GM19240 (cell line): ENCODE data around the gene CCDC175.

Experiments used
- DNase-seq: peaks from one replicate; pipeline ENCODE4 v3.0.0; 2011; ENCODE audit warnings: low spot score; ENCODE audit not compliant: insufficient read length

The CCDC175 gene

DNA sequence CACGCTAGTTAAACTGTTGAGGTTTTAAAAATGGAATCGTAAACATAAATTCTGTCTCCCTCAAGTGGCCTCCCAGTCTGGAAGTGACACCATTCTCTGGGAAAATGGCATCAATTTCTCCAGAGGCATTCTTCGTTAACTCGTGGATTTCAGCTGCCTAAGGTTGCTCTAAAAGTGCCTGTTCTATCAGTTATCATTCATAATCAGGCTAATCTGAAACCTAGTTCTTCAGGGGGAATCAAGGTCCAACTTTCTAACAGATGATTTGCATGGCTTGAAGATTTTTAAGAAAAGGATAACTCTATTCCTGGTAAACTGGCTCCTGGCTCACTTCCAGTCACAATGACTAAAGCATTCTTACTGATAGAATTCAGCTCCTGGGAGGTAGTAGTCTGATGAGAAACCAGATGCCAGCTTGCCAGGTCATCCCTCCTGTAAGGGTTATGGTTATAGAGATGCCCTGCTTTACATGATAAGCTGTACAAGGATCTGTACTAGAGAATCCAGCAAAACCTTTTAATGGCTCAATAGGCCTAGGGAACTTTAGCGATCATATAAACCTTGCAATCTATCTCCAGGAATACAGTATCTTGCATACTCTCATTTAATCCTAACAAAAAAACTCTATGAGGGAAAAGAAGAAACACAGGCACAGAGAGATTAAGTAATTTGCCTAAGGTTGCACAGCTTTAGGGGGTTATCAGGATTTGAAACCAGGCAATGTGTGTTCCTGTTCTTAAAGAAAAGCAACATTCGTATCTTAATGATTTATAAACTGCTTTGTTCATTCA, 93.9 kb downstream of the CCDC175 start:
- no peak for DNase-seq

DNA sequence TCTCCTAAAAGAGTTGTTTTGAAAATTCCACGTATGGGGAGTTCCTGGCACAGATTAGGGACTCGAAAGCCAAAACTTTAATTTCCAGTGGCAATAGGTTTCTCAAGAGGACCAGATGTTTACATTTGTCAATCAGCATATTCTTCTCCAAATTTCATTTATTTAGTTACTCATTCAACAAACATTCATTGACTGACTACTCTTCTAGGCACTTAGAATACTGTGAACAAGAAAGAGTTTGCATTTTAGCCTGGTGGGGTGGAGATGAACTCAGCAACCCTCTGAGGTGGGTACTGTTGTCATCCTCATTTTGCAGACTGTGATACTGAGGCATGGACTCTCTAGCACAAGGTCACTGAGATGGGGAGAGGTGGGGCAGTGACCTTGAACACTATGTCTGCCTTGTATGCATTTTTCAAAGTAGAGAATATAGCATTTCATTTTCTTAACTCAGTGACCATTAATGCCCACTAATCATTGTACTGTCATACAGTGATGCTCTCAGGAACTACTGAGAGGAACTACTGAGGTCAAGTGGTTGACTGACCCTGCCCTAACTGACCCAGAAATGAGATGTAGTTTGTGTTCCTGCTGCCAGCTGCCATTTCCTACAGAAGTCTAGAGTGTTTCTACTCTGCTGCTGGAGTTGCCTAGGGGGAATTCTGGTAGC, 94.6 kb downstream of the CCDC175 start:
- no peak for DNase-seq

DNA sequence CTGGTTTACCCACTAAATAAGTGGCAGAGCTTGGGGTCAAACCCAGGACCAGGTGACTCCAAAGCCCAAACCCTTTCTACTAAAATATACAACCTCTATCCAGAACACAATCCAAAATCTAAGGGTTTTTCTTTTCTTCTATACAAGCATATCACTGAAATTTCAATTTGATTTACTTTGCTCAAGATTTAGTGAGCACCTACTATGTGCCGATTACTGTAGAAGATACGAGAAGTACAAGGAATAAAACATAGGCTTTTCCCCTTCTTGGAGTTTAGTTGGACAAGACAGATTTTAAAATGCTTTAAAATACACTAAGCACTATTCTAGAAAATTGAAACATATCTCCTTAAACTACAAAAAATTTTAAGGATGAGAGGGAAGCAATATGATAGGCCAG, 95.2 kb downstream of the CCDC175 start:
- no peak for DNase-seq

DNA sequence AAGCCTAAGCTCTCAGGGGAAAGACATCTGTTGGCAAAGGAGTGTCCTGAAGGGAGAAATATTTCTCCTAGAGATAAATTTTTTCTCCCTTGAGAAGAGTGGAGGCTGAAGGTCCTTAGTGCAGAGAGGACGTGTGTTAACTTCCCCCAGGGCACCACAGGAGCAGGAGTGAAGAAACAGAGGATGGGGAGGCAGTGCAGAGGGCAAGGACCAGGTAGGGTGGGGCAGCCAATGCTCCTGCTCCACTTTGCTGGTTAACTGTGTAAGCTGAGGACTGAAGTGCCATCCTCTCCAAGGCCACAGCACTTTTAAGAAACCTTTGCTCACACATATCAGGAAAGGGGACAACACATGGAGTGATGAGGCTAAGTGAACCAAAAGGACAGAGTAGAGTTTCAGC, 96.4 kb downstream of the CCDC175 start:
- no peak for DNase-seq

DNA sequence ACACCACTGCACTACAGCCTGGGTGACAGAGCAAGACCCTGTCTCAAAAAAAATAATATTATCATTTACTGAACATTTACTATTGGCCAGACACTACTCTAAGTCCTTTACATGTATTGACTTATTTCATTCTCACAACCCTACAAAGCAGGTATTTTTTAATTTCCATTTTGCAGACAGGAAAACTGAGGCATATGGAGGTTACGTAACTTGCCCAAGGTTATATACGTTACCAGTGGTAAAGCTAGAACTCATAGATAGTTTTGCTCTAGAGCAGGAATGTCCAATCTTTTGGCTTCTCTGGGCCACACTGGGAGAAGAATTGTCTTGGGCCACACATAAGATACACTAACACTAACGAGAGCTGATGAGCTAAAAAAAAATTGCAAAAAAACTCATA, 98.1 kb downstream of the CCDC175 start:
- DNase-seq, result no peak

DNA sequence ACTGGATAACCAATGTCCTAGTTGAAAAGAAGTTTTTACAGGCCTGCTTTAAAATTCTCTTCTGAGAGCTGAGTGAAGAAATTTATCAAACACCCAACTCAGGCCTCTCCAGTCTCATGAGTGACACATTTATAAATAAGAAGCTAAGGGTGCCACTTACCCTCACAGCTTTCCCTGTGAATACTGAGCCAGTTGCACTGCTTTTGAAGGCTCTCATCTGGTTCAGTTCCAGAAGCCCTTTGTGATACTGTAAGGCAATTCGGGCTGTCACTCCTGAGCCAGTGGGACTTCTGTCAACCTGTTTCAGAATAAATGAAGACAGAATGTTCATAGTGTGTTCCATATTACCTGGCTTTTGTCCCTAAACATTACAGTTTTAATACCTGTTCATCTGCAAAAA, 100.9 kb downstream of the CCDC175 start:
- DNase-seq, result no peak

DNA sequence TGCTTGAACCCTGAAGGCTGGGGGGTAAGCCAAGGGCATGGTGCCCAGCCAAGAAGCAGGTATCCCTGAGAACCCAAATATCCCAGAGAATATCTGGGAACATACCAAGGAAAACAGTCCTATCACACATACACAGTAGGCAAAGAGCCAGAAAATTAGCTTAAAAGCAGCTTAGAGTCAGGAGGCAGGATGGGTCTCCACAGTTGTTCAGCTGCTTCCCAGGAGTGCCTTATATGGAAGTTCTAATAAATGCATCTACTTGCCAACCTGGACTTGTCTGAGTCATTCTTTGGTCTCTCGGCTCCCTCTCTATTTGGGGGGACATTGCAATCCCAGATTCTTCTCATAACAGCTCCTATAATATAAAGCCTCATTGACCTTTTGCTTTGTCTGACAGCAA, 102.4 kb downstream of the CCDC175 start:
- no peak for DNase-seq

DNA sequence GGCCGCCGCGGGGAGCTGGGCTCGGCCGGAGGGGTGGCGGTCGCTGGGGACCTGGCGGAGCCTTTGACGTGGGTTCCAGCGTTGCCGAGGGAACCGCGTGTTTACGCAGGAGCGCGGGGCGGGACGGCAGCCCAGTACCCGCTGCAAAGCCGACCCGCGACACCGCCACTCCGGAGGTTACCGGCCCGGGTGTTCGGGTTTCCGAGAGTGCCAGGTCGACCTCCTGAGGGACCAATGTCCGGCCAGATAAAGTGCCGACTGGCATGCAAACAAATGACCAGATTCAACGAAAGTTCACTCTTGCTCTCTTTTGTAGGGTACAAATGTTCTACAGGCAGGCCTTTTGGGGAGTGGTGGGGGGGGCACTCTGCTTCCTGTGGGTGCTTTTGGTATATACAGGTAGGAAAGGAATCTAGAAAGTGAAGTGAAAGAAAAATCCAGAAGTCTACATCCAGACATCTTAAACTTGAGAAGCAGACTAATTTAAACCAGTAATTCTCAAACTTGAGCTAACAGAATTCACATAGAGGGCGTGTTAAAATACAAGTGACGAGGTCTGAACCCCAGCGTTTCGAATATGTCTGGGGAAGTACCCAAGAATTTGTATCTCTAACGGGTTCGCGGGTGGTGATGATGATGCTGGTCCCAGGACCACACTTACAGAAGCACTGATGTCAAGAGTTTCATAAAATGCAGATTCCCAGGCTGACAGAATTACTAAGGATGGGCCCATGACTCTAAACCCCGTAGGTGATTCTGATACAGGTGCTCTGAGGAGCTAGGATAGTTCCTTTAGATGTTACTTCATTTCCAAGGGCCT, 111.1 kb downstream of the CCDC175 start, which contains the start of gene GPR135:
GPR135 (minus strand) TSS at position 65 of the 820 bp plus-strand sequence. CDS start 154 bp downstream, outside the sequence.
- no peak for DNase-seq

DNA sequence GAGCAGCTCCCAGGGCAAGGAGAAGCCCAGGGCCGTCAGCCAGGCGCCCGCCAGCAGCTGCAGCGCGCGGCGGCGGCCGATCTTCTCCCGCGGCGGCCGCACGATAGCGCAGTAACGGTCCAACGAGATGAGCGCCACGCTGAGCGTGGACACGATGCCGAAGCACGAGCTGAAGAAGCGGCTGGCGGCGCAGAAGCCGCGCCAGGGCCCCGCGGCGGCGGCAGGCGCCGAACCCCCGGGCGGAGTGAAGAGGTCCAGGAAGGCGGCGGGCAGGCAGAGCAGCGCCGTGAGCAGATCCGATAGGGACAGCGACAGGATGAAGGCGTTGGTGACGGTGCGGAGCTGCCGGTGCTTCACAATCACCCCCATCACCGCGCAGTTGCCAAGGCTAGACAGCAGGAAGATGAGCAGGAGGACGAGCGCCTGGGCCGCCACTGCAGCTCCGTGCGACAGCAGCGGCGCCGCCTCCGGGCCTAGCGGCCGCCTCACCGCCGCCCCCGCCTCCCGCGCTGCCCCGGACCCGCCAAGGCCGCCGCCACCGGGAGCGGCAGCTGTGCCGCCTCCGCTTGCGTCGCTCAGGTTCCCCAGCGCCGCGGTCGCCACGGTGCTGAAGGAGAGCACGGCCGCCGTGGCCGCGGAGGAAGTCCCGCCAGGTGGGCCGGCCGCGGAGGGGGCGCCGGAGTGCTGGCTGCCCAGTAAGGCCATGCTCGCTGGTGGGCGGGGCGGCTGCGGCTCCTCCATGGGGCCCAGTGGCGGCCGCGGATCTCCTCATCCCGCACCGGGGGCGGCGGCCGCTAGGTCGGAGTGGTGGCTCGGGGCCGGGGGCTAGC, 111.9 kb downstream of the CCDC175 start:
- DNase-seq, result peak; percentile 37

DNA sequence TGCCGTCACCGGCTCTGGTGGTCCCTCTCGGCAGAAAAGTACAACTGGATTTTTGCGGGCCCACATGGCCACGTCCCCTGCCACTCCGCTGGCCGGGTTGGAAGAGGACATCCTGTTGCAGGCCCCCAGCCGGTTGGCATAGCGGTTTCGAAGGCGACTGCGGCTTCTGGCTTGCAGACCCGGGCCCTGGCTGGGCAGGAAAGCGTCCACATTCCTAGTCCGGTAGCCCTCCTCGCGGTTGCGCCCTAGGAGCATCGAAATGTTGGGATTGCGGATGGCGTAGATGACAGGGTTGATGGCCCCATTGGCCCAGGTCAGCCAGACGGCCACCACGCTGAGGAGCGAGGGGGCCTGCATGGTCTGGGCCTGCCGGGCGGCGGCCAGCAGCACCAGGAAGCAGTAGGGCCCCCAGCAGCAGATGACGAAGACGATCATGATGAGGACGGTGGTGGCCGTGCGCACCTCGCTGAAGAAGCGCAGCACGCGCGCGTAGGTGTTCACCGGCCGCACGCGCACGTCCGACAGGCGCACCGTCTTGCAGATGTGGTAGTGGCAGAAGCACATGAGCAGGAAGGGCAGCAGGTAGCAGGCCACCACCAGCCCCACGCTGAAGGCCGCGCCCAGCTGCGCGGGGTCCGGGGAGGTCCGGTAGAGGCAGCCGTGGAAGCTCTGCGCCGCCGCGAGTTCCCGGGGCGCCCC, 112.7 kb downstream of the CCDC175 start:
- DNase-seq, result no peak

DNA sequence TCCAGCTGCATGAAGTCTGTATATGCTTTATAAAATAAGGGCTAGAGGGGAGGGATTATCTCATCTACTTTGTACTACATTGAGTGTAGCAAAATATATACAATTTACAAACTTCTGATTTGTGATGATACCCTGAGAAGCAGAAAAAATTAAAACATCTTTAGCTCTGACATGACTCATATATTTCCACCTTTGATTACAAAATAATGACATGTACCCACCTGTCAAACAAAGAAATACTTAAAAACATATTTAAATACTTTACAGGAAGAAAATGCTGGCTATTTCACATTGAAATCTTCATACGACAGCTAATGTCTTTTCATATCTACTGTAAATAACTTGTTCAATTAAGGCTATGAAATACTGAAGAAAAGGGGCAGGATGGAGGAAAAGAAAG, 114.7 kb downstream of the CCDC175 start:
- DNase-seq, result no peak

DNA sequence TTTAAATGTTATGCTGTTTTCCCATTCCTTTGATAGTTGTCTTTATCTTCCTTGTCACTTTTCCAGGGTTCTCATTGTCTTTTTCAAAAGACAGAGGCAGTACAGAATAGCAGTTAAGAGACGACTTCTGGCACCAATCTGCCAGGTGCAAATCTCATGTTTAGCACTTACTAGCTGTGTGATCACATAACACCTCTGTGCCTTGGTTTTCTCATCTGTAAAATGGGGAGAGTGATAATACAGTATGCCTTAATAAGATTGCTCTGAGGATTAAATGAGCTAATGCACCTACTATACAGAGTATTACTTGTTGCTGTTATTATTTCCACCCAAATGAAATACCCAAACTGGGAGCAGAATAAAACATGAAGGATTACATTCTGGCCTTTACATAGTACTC, 116.2 kb downstream of the CCDC175 start:
- no peak for DNase-seq

DNA sequence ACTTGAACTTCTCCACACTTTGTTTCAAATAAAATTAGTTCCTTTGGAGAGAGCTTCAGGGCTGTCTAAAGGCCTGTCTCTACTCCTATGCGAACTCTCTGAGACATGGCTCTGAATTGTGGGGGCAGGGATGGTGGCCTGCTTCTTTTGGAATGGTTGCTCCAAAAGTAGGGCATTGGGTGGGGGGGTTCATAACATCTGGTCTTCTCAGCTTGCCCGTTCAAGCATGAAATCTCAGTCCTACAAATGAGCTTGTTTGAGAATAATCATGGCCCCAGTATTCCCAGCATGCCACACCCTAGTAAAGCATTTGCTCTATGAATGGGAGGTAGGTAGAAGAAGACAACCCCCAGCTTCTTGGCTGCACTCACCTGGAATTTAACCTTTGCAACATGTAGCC, 118.1 kb downstream of the CCDC175 start:
- DNase-seq, result no peak

DNA sequence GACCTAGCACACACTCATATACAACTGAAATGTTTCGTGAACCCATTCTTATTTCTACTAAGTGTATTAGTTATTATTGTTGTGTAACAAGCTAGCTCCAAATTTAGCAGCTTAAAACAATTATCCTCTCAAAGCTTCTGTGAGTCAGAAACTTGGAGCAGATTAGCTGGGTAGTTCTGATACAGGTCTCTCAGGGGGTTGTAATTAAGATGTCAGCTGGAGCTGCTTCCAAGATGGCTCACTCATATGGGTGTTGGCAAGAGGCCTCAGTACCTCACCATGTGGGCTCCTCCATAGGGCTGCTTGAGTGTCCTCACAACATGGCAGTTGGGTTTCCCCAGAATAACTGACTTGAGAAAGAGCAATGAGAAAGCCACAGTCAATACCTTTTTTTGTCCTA, 121.2 kb downstream of the CCDC175 start:
- no peak for DNase-seq
